Muscle of arm (tissue), 12 donors: ENCODE results near the gene MAN1C1. TPM values are rescaled to one million over a fixed set of nuclear protein-coding genes. Genes with fewer than 3 reads are reported as not detected.

Experiments
- DNase-seq: peaks from one replicate; pipeline ENCODE4 v3.0.0-alpha.2; 2013
- polyA plus RNA-seq, 12 donors: library from polyadenylated mRNA; unstranded; fragments of 120-200 nt; gene quantifications; one replicate each; pipeline ENCODE4 v1.2.1, GENCODE V29; 2013; ENCODE audit not compliant: insufficient read length in 12 of 12

Gene MAN1C1
- polyA plus RNA-seq, 12 donors: 9.3 to 16.2 (median 11.6) TPM; not detected in 1

DNA sequence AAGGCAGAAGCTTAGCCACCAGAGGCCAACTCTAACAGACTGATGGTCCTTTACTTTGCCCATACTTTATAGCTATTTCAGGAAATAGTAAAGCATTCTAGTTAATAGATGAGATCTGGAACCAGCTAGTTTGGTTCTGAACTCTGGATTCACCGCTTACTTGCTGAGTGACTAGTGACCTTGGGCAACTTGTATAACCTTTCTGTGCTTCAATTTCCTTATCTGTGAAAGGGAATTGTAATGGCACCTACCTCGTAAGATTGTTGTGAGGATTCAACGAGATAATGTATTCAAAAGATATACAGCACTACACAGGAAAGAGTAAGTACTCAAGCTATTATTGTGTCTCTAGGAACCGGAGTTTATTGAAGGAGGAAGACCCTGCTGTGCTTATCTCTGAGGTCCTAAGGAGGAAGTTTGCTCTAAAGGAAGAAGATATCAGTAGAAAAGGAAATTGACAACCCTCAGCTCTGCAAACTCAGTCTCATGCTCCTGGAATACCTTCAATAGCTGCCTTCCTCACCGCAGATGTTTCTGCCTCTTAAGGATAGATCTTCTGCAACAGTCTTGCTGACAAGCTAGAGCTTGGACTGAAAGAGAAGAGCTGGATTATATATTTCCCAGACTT, 215.1 kb downstream of the MAN1C1 start:
- DNase-seq: no peak

DNA sequence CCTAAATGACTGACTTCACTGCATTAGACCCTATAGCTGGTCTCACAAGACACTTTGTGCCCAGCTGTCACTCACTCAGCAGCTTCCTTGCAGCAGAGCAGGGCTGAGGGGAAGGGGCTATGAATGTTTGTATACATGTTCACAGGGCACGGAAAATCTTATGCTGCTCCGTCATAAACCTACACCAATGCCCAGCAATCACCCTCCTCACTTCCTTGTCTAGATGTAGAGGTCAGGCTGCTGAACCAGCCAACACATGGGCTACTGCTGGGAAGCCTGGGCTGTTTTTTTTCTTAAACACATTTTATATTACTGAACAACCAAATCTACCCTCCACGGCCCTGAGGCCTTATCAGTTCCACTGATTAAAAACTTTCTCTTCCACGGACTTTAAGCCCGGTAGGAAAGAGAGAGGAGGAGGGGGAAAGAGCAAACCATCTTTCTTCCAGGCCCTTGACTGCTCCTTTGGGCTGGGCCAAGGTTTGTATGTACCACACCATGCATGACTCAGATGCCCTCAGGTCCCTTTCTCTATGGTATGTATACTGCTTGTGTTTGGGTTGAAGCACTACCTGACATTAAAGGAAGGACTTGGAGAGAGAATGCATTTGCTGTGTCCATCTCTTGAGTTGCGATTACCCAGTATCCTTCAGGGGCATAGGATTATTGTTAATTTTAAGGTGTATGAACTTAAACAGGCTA, 215.9 kb downstream of the MAN1C1 start:
- DNase-seq: no peak

DNA sequence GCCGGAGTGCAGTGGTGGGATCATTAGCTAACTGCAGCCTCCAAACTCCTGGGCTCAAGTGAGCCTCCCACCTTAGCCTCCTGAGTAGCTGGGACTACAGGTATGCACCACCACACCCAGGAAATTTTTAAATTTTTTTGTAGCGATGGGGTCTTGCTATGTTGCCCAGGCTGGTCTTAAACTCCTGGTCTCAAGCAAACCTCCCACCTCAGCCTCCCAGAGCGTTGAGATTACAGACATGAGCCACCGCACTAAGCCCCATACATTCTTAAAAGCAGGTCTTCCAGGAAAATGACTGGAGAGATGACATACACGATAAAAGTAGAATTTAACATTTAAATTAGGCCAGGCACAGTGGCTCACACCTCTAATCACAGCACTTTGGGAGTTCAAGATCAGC, 216.6 kb downstream of the MAN1C1 start:
- no peak for DNase-seq

Other genes starting within 250 kb of the MAN1C1 start
- gene RHCE, start 196.0 kb upstream of the MAN1C1 start, polyA plus RNA-seq: 1 to 10 TPM in 7 of 12 donors, under 1 TPM in 3, not detected in 2; 0.42 to 2.9 (median 1.0) TPM
- 10 to 100 TPM in 11 of 12 donors, not detected in 1; 16.5 to 25.2 (median 20.0) TPM for gene MACO1, start 185.9 kb upstream of the MAN1C1 start, polyA plus RNA-seq
- gene LDLRAP1, start 73.2 kb upstream of the MAN1C1 start, polyA plus RNA-seq: 10 to 100 TPM in 11 of 12 donors, not detected in 1; 10.2 to 20.0 (median 13.4) TPM
- 10 to 100 TPM in 11 of 12 donors, not detected in 1; 46.6 to 86.5 (median 57.8) TPM for gene SELENON, start 183.4 kb downstream of the MAN1C1 start, polyA plus RNA-seq
- gene MTFR1L, start 203.2 kb downstream of the MAN1C1 start, polyA plus RNA-seq: 10 to 100 TPM in 11 of 12 donors, not detected in 1; 58.6 to 85.0 (median 65.0) TPM
- gene AUNIP, start 242.7 kb downstream of the MAN1C1 start, polyA plus RNA-seq: 1 to 10 TPM in 8 of 12 donors, under 1 TPM in 2, not detected in 2; 0.62 to 2.2 (median 1.4) TPM